Peyer's patch (tissue), 4 donors: Measurements from ENCODE around the gene NACC2.

Experiments
- CTCF ChIP-seq, 6 experiments: fragments of 450-650 bp in 4 of 6; fragments of 200-600 bp in 2 of 6; sonication (generic) in 1 of 6; IDR thresholded peaks; one replicate each; pipeline ENCODE4 v1.5.1; 2017 to 2019; ENCODE audit warnings: antibody characterized with exemption in 6 of 6, mild to moderate bottlenecking in 3 of 6, moderate library complexity in 1 of 6
- POLR2A ChIP-seq, 2 donors: fragments of 450-650 bp; IDR thresholded peaks; one replicate each; pipeline ENCODE4 v1.5.1; 2017; ENCODE audit warnings: antibody characterized with exemption in 2 of 2, mild to moderate bottlenecking in 2 of 2, moderate library complexity in 2 of 2

GRCh38 chr9:136140046-136140445, 45.0 kb upstream of the NACC2 start:
- TF ChIP-seq CTCF (IDR thresholded peaks at IDR 0.05), result no peak
- no peak for TF ChIP-seq POLR2A (IDR thresholded peaks at IDR 0.05)
